ENCODE measurements around the gene ABCG1.

Gene ABCG1

GRCh38 chr21:42208036-42208435 lies 10.9 kb upstream of the ABCG1 start:
- Histone ChIP-seq H2AFZ (no peak overlapping the region), H3K4me1 (no peaks in the 10 kb centered on the region), H3K36me3 (ENCODE audit: control insufficient read depth, insufficient read depth, low read length) (no peaks in the 10 kb centered on the region), H3K27me3 (ENCODE audit: control insufficient read depth, insufficient read depth, low read length) (no peaks in the 10 kb centered on the region), H3K4me2 (ENCODE audit: low read length) (no peak overlapping the region), H3K9me3 (ENCODE audit: control insufficient read depth, low read length) (no peaks in the 10 kb centered on the region), H3K4me3 (ENCODE audit: low read depth, low read length) (no peak overlapping the region), H3K9ac (no peak overlapping the region), H3K27ac (no peak overlapping the region), H3K79me2 (no peaks in the 10 kb centered on the region)
- TF ChIP-seq CTCF (IDR thresholded peaks at IDR 0.05): no peak

- Histone ChIP-seq H3K9ac (no peak overlapping the region), H3K36me3 (ENCODE audit: control insufficient read depth, insufficient read depth, low read length) (no peaks in the 10 kb centered on the region), H3K4me3 (ENCODE audit: low read depth, low read length) (no peak overlapping the region), H3K9me3 (ENCODE audit: control insufficient read depth, low read length) (no peaks in the 10 kb centered on the region), H3K27ac (no peak overlapping the region), H3K4me1 (no peaks in the 10 kb centered on the region), H3K79me2 (no peaks in the 10 kb centered on the region), H2AFZ (no peak overlapping the region), H3K27me3 (ENCODE audit: control insufficient read depth, insufficient read depth, low read length) (no peaks in the 10 kb centered on the region), H3K4me2 (ENCODE audit: low read length) (no peak overlapping the region)
- no peak for TF ChIP-seq CTCF (IDR thresholded peaks at IDR 0.05)
Observed at GRCh38 chr21:42208801-42209490, 10.0 kb upstream of the ABCG1 start.

- TF ChIP-seq CTCF (IDR thresholded peaks at IDR 0.05): no peak
- Histone ChIP-seq H3K79me2 (no peaks in the 10 kb centered on the region), H3K4me2 (ENCODE audit: low read length) (no peak overlapping the region)
Observed at GRCh38 chr21:42209801-42210479, 9.0 kb upstream of the ABCG1 start.

GRCh38 chr21:42212266-42212665 lies 6.7 kb upstream of the ABCG1 start:
- H3K4me3 ChIP-seq (ENCODE audit: low read depth, low read length): no peak overlapping the region
- no peak for TF ChIP-seq CTCF (IDR thresholded peaks at IDR 0.05)
- no peaks in the 10 kb centered on the region for H3K27me3 ChIP-seq (ENCODE audit: control insufficient read depth, insufficient read depth, low read length)
- no peak overlapping the region for H3K27ac ChIP-seq
- no peak overlapping the region for H2AFZ ChIP-seq
- H3K9me3 ChIP-seq (ENCODE audit: control insufficient read depth, low read length): no peaks in the 10 kb centered on the region
- H3K36me3 ChIP-seq (ENCODE audit: control insufficient read depth, insufficient read depth, low read length): no peaks in the 10 kb centered on the region
- no peak overlapping the region for H3K9ac ChIP-seq
- no peak overlapping the region for H3K4me2 ChIP-seq (ENCODE audit: low read length)
- no peaks in the 10 kb centered on the region for H3K79me2 ChIP-seq
- no peaks in the 10 kb centered on the region for H3K4me1 ChIP-seq

More at GRCh38 chr21:42209801-42210479, 9.0 kb upstream of the ABCG1 start:
- H2AFZ ChIP-seq: no peak overlapping the region
- no peak overlapping the region for H3K9ac ChIP-seq
- no peaks in the 10 kb centered on the region for H3K36me3 ChIP-seq (ENCODE audit: control insufficient read depth, insufficient read depth, low read length)
- H3K4me1 ChIP-seq: no peaks in the 10 kb centered on the region
- H3K27ac ChIP-seq: no peak overlapping the region
- no peaks in the 10 kb centered on the region for H3K27me3 ChIP-seq (ENCODE audit: control insufficient read depth, insufficient read depth, low read length)
- no peaks in the 10 kb centered on the region for H3K9me3 ChIP-seq (ENCODE audit: control insufficient read depth, low read length)
- no peak overlapping the region for H3K4me3 ChIP-seq (ENCODE audit: low read depth, low read length)

Data from parathyroid adenoma (tissue), 2 donors.